ENCODE data around the gene ROBO3.

Gene ROBO3, protein sequence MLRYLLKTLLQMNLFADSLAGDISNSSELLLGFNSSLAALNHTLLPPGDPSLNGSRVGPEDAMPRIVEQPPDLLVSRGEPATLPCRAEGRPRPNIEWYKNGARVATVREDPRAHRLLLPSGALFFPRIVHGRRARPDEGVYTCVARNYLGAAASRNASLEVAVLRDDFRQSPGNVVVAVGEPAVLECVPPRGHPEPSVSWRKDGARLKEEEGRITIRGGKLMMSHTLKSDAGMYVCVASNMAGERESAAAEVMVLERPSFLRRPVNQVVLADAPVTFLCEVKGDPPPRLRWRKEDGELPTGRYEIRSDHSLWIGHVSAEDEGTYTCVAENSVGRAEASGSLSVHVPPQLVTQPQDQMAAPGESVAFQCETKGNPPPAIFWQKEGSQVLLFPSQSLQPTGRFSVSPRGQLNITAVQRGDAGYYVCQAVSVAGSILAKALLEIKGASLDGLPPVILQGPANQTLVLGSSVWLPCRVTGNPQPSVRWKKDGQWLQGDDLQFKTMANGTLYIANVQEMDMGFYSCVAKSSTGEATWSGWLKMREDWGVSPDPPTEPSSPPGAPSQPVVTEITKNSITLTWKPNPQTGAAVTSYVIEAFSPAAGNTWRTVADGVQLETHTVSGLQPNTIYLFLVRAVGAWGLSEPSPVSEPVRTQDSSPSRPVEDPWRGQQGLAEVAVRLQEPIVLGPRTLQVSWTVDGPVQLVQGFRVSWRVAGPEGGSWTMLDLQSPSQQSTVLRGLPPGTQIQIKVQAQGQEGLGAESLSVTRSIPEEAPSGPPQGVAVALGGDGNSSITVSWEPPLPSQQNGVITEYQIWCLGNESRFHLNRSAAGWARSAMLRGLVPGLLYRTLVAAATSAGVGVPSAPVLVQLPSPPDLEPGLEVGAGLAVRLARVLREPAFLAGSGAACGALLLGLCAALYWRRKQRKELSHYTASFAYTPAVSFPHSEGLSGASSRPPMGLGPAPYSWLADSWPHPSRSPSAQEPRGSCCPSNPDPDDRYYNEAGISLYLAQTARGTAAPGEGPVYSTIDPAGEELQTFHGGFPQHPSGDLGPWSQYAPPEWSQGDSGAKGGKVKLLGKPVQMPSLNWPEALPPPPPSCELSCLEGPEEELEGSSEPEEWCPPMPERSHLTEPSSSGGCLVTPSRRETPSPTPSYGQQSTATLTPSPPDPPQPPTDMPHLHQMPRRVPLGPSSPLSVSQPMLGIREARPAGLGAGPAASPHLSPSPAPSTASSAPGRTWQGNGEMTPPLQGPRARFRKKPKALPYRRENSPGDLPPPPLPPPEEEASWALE (N-terminal part only)

DNA sequence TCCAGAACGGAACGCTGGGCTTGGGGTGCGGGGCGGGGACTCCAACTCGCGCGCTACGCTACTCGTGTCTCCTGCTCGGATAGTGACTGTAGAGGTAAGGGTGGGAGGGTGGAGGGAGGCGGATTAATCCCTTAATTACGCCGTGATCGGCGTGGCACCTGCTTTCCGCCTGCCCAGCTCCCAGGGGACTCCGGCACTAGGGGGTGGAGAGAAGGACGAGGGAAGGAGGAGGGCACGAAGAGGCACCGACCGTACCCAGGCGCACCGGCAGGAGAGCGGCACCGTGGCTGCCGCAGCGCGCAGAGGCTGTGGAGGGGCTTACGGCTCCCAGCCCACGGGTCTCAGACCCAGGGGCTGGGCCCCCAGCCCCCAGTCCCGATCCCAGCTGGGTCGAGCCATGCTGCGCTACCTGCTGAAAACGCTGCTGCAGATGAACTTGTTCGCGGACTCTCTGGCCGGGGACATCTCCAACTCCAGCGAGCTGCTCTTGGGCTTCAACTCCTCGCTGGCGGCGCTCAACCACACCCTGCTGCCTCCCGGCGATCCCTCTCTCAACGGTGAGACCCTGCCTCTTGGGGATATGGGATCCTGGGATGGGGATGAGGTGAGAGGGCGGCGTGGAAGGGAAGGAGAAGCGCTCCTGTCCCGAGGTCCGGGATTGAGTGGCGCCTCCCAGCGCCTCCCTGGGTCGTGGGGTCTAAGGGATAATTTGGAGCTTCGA lies at the start of gene ROBO3:
Gene ROBO3 (plus strand): TSS at position 252 of the 721 bp plus-strand sequence. CDS start 146 bp downstream, at position 398.
- intact Hi-C loops (cut with micrococcal nuclease), result no loop called here
- Mint-ChIP-seq H3K4me1 (ENCODE audit: low read depth) (peaks cover 47% of the 10 kb centered on the region), H3K36me3 (ENCODE audit: low read depth) (no peaks in the 10 kb centered on the region)

DNA sequence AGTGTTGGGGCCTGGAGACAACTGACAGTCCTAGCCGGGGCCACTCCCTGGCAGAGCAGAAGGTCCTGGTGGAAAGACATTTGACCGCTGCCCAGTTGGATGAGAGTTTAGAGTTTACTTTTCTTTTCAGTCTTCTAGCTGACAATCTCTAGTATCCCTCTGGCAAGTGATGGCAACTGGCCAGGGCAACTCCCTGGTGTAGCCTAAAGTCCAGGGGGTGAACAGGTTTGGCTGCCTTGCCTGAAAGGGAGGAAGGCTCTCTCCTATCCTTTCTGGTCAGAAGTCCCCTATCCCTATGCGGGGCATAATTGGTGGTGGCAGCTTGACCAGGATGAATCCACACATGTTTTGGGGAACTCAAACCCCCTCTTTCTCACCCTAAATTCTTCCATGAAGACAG lies 48.2 kb upstream of the ROBO3 start:
- H3K36me3 Mint-ChIP-seq (ENCODE audit: low read depth), result no peaks in the 10 kb centered on the region
- no peaks in the 10 kb centered on the region for H3K9me3 Mint-ChIP-seq
- H3K27ac Mint-ChIP-seq, result no peak overlapping the region
- H3K27me3 Mint-ChIP-seq, result peaks cover 37% of the 10 kb centered on the region
- intact Hi-C loops (cut with micrococcal nuclease), result no loop called here
- no peaks in the 10 kb centered on the region for H3K4me1 Mint-ChIP-seq (ENCODE audit: low read depth)
- no peak overlapping the region for H3K4me3 Mint-ChIP-seq

More for the DNA sequence above, at the start of gene ROBO3:
- Mint-ChIP-seq H3K27ac (peak within 1 kb of the TSS; percentile 15), H3K4me3 (peak within 1 kb of the TSS; percentile 56), H3K9me3 (no peaks in the 10 kb centered on the region), H3K27me3 (peaks cover 97% of the 10 kb centered on the region)

DNA sequence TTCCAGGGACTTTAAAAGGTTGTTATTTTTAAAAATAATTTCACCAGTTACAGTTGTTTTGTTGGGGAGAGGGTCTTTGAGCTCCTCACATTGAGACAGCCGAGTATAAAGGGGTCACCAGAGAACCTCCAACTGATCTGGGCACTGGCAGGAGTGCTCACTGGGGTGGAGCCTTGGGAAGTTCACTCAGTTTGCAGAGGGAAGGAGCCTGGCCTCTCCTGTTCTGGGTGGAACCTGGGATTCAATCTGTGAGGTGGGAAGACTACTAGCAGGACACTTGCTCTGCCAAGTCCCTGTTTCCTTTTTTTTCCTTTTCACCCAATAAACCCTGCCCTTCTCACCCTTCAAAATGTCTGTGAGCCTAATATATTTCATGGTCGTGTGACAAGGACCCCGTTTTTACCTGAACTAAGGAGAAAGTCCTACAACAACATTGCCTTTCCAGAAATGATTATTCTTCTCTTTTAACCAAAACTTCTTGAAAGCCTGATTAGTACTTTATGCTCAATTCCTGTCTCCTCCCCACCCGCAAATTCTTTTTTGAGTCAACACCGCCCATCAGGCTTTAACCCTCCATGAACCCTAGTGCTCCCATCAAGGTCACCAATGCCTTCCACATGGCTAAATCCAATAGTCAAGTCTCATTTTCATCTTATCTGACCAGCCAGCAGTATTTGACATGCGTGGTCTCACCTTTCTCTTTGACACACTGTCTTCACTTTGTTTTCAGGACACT lies 43.1 kb upstream of the ROBO3 start:
- no peak overlapping the region for H3K4me3 Mint-ChIP-seq
- H3K9me3 Mint-ChIP-seq, result no peaks in the 10 kb centered on the region
- H3K27ac Mint-ChIP-seq, result no peak overlapping the region
- intact Hi-C loops (cut with micrococcal nuclease), result no loop called here
- peaks cover 29% of the 10 kb centered on the region for H3K27me3 Mint-ChIP-seq
- no peaks in the 10 kb centered on the region for H3K4me1 Mint-ChIP-seq (ENCODE audit: low read depth)
- H3K36me3 Mint-ChIP-seq (ENCODE audit: low read depth), result no peaks in the 10 kb centered on the region

DNA sequence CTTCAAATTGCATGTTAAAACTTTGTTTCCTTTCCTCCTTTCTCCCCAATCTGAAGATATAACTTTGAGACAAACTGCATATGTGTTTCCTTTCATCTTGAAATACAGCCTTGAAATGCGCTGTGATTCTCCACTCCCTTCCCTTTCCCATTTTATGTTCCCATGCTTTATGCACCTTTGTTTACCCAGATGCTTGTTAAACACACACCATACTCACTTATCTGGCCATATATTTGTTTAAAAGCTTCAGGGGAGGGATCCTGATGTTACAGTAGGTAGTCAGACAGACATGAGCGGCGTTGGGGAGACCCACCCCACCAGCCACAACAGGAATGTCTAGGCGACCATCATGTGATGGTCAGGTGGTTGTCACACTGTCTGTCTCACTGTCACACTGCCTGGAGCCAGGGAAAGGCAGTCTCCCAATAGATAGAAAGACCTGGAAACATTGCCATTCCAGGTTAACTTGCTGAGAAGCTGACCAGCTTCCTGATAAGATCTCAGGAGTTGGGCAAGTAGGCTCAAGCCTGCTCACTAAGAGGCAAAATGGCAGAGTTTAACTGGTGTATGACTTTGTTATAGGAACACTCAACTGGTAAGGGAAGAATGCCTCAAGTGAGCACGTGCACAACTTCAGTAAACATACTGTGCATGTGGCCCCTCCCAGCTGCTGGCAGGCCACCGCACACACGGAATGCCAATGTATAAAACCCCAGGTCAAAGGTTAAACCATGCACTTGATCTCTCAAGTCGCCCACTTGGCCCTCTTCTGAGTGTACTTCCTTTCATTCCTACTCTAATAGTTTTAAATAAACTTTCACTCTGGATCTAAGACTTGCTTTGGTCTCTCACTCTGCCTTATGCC lies 41.5 kb upstream of the ROBO3 start:
- Mint-ChIP-seq H3K4me3 (no peak overlapping the region), H3K36me3 (ENCODE audit: low read depth) (no peaks in the 10 kb centered on the region), H3K27ac (no peak overlapping the region), H3K4me1 (ENCODE audit: low read depth) (no peaks in the 10 kb centered on the region), H3K27me3 (peaks cover 18% of the 10 kb centered on the region), H3K9me3 (no peaks in the 10 kb centered on the region)
- intact Hi-C loops (cut with micrococcal nuclease), result no loop called here

DNA sequence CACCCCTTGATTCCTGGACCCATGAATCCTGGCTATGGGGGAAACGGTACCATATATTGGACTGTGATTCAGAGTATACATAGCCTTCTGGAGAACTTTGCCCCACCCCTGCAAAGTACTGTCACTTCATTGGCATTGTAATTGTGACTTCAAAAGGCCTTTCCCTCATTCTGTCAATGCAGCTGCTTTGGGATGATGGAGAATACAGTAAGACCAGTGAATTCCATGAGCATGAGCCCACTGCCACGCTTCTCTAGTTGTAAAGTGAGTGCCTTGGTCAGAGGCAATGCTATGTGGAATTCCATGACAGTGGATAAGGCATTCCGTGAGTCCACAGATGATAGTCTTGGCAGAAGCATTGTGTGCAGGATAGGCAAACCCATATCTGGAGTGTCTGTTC lies 39.4 kb upstream of the ROBO3 start:
- Mint-ChIP-seq H3K9me3 (no peaks in the 10 kb centered on the region), H3K36me3 (ENCODE audit: low read depth) (no peaks in the 10 kb centered on the region), H3K4me3 (no peak overlapping the region)

DNA sequence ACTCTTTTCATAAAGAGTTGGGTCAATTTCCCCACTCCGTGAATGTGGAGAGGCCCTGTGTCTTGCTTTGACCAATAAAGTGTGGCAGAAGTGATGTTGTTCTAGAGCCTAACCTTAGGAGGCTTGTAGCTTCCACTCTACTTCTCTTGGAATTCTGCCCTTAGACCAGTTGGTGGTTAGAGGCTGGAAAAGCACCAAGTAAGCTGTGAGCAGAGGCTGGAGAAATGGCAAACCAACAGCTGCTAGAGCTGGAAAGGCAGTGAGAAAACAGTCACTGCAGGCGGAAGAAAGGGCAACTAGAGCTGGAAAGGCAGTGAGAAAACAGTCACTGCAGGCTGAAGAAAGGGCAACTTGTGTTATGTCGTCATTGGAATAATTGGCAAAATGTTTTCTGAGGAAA lies 35.2 kb upstream of the ROBO3 start:
- Mint-ChIP-seq H3K27ac (no peak overlapping the region), H3K9me3 (no peaks in the 10 kb centered on the region), H3K4me1 (ENCODE audit: low read depth) (no peaks in the 10 kb centered on the region), H3K27me3 (peaks cover 24% of the 10 kb centered on the region), H3K4me3 (no peak overlapping the region), H3K36me3 (ENCODE audit: low read depth) (no peaks in the 10 kb centered on the region)
- intact Hi-C loops (cut with micrococcal nuclease), result no loop called here

More for the DNA sequence above, 39.4 kb upstream of the ROBO3 start:
- Mint-ChIP-seq H3K27ac (no peak overlapping the region), H3K4me1 (ENCODE audit: low read depth) (no peaks in the 10 kb centered on the region), H3K27me3 (peaks cover 20% of the 10 kb centered on the region)
- intact Hi-C loops (cut with micrococcal nuclease), result no loop called here

DNA sequence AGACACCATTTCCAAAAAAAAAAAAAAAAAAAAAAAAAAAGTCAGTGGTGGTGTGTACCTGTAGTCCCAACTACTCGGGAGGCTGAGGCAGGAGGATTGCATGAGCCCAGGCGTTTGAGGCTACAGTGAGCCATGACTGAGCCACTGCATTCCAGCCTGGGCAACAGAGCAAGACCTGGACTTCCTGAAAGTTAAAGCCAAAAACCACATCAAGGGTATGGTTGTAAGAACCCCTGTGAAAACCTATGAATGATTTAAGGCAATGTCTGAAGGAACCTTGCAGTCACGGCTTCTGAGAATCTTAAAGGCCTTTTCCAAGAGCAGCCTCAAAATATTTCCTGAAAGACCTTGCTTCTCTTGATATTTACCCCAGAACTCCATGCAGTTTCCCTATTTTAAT lies 34.5 kb upstream of the ROBO3 start:
- Mint-ChIP-seq H3K36me3 (ENCODE audit: low read depth) (no peaks in the 10 kb centered on the region), H3K27ac (no peak overlapping the region), H3K4me1 (ENCODE audit: low read depth) (no peaks in the 10 kb centered on the region), H3K4me3 (no peak overlapping the region), H3K9me3 (no peaks in the 10 kb centered on the region), H3K27me3 (peaks cover 27% of the 10 kb centered on the region)
- intact Hi-C loops (cut with micrococcal nuclease), result no loop called here

DNA sequence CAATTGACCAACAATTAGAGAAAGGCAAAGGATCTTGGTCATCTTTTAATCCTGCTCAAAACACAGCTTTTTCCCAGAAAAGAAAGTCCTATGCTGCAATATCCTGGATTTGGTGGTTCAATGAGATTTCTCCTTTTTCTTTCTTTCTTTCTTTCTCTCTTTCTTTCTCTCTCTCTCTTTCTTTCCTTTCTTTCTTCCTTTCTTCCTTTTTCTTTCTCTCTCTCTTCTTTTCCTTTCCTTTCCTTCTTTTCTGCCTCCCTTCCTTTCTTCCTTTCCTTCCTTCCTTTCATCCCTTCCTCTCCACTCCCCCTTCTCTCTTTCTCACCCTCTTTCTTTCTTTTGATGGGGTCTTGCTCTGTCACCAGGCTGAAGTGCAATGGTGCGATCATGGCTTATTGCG lies 33.3 kb upstream of the ROBO3 start:
- H3K4me1 Mint-ChIP-seq (ENCODE audit: low read depth), result peaks cover 5% of the 10 kb centered on the region
- peaks cover 37% of the 10 kb centered on the region for H3K27me3 Mint-ChIP-seq
- intact Hi-C loops (cut with micrococcal nuclease), result no loop called here
- no peak overlapping the region for H3K4me3 Mint-ChIP-seq
- H3K36me3 Mint-ChIP-seq (ENCODE audit: low read depth), result no peaks in the 10 kb centered on the region
- no peak overlapping the region for H3K27ac Mint-ChIP-seq
- no peaks in the 10 kb centered on the region for H3K9me3 Mint-ChIP-seq

DNA sequence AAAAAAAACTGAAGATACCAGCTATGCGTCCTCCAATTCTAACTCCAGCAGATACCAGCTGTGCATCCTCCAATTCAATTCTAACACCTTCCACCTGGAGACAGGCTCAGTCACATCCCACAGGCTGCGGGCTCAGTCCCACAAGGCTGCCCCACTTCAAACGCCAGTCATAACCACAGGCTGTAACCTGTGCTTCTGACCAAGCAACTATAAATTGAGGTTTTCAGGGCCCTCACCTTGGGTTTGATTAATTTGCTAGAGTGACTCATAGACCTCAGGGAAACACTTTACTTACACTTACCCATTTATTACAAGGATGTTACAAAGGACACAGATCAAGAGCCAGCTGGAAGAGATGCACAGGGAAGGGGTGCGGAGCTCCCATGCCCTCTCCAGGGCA lies 32.7 kb upstream of the ROBO3 start:
- Mint-ChIP-seq H3K27ac (no peak overlapping the region), H3K4me3 (no peak overlapping the region), H3K36me3 (ENCODE audit: low read depth) (no peaks in the 10 kb centered on the region), H3K4me1 (ENCODE audit: low read depth) (peaks cover 5% of the 10 kb centered on the region), H3K9me3 (no peaks in the 10 kb centered on the region), H3K27me3 (peaks cover 39% of the 10 kb centered on the region)
- intact Hi-C loops (cut with micrococcal nuclease), result no loop called here

DNA sequence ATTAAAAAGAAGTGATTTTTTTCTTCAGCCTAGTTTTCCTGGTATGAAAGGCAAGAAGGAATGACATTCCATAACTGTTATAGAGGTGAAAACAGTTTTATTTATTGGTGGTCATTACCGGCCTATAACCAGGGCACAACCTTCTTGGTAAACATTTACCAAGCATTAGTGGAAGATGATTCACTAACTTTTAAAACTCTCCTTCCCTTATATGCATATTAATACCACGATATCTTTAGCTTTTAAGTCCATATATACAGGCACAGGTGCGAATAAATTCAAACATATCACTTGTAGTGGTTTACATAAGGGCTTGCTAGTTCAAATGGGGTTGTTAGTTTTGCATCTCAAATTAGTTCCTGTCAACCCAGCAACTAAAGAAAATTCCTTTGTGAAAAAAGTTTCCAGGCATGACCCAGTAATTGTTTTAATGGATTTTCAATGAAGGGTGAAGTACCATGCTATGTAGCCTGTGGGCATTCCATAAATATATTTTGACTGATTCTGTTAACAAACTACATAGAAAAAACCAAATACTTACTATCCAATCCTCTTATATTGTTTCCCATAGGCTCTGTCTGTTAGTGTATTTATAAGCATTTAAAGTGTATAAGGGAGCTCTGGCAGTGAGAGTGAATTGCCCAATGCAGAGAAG lies 30.6 kb upstream of the ROBO3 start:
- peaks cover 5% of the 10 kb centered on the region for H3K4me1 Mint-ChIP-seq (ENCODE audit: low read depth)
- no peak overlapping the region for H3K4me3 Mint-ChIP-seq
- no peaks in the 10 kb centered on the region for H3K9me3 Mint-ChIP-seq
- no peaks in the 10 kb centered on the region for H3K36me3 Mint-ChIP-seq (ENCODE audit: low read depth)
- peaks cover 57% of the 10 kb centered on the region for H3K27me3 Mint-ChIP-seq
- intact Hi-C loops (cut with micrococcal nuclease), result loop anchor here (5.0 kb wide), 2 partner anchors 417 to 432 kb away; no protein-coding TSS in a partner anchor
- no peak overlapping the region for H3K27ac Mint-ChIP-seq

DNA sequence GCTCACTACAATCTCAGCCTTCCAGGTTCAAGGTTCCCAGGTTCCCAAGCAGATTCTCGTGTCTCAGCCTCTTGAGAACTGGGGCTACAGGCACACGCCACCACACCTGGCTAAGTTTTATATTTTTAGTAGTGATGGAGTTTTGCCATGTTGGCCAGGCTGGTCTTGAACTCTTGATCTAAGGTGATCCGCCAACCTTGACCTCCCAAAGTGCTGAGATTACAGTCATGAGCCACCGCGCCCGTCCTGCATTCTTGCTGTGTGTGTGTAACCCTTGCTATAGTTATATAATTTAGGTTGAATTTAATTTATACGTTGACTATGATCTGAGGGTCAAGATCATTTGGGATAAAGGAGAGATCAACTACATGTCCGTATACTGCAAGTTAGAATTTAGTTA lies 29.3 kb upstream of the ROBO3 start:
- no peak overlapping the region for H3K4me3 Mint-ChIP-seq
- no peaks in the 10 kb centered on the region for H3K9me3 Mint-ChIP-seq
- no peak overlapping the region for H3K27ac Mint-ChIP-seq
- H3K36me3 Mint-ChIP-seq (ENCODE audit: low read depth), result no peaks in the 10 kb centered on the region
- H3K4me1 Mint-ChIP-seq (ENCODE audit: low read depth), result peaks cover 10% of the 10 kb centered on the region
- intact Hi-C loops (cut with micrococcal nuclease), result loop anchor here (2.0 to 5.0 kb wide), 3 partner anchors 33 to 434 kb away; no protein-coding TSS in a partner anchor
- H3K27me3 Mint-ChIP-seq, result peaks cover 67% of the 10 kb centered on the region

DNA sequence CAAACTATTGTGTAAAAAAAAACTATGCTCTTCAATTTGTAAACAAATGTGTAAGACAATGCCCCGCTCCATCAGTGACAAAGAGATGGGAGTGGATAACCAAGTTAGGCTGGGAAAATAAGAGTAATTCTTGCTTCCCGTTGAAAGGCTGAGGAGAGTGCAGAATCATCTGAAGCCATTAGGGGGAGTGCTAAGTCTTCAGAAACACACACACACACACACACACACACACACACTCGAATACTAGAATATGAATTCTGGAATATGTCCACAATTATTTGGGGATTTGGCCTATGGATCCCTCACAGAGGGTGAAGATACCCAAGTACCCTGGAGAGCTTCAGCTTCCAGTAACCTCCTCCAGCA lies 27.8 kb upstream of the ROBO3 start:
- intact Hi-C loops (cut with micrococcal nuclease), result loop anchor here (1.0 to 5.0 kb wide), 5 partner anchors 35 to 435 kb away; no protein-coding TSS in a partner anchor
- H3K27me3 Mint-ChIP-seq, result peaks cover 78% of the 10 kb centered on the region
- peaks cover 10% of the 10 kb centered on the region for H3K4me1 Mint-ChIP-seq (ENCODE audit: low read depth)
- no peaks in the 10 kb centered on the region for H3K36me3 Mint-ChIP-seq (ENCODE audit: low read depth)
- no peak overlapping the region for H3K27ac Mint-ChIP-seq
- H3K9me3 Mint-ChIP-seq, result no peaks in the 10 kb centered on the region
- H3K4me3 Mint-ChIP-seq, result no peak overlapping the region

All from dendritic cell treated with granulocyte-macrophage colony-stimulating factor and Interleukin-4, amounts not matched to agents 40 ng/mL and 50 ng/mL, for 4 days (primary cell).